NCI-H510A (cell line): ENCODE measurements around the gene CERK.

Source experiments
- DNase-seq: peaks from one replicate; lab custom pipeline; 2025; lab: John Stamatoyannopoulos, UW

CERK gene

DNA sequence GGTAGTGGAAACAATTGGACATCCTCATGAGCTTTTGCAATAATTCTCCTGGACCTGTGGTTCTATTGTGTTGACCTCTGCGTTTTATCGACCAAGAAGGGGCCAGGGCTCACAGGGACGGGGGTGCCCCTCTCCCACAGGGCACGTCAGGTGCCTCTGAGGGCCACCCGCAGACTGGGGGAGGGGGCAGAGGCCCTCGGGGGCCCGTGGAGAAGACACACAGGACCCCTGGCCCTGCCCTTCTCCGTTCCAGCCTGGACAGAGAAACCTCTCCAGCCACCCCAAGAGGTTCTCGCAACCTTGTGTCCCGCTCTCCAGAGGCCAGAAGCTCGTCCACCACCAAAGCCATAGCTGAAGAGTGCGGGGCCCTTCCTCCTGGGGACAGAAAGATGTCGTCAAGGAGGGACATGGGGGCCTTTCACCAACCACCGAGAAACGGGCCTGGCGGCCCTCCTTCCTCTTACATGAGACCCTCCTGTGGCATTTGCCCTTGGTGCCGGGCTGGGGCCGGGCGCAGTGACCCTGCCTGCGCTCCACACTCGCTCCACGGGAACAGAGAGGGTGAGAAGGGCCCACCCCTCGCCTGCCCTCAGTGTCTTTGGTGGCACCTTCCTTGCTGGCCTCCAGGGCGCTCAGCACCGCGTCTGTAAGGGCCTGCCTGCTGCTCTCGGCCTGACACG lies 60.6 kb downstream of the CERK start:
- DNase-seq = no peak

DNA sequence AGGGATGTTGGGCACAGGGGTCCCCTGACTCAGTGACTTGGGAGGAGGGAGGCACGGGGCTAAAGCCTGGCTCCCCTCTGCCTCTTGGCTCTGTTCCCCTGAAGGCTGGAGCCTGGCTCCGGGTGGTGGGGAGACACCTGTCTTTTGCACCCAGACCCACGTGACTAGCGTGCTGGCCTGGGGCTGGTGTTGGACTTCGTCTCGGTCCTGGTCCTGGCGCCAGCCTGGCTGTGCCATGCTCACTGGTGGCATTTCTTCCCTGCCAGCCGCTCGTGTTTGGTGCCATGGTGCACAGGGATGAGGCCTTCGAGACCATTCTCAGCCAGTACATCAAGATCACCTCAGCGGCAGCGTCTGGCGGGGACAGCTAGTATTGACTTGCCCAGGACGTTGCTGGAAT lies 61.2 kb downstream of the CERK start:
- no peak for DNase-seq

DNA sequence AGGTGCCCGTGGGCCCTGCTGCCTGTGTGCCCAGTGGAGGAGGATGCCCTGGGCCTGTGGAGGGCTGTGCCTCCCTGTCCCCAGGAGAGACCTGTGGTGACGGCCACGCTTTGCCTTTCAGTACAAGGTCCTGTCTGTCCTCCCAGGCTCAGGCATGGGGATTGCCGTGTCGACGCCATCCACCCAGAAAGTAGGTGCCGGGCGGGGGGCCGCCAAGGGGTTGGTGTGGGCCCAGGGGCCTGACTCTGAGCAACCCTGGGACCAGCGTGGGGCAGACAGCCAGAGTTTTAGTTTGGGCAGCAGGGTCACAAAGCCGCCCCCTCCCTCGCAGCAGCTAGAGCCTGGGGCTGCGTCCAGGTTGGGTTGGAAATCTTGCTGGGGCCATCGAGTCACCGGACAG lies 61.6 kb downstream of the CERK start:
- DNase-seq = no peak

DNA sequence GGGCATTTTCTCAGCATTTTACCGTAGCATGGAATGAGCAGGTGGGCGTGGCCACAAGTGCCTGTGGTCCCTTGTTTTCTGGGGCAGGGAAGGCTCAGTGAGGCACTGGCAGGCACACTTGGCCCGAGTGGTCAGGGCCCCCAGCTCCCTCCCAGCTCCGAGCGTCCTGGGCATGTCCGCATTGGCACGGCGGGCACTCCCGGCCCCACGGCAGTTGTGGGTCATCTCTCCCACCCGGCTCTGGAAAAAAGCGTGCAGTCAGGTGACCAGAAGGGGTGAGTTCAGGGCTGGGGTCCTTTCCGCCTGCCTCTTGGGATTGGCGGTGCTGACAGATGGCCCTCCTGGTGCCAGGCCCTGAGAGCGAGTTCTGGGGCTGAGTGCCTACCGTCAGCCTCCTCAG lies 62.1 kb downstream of the CERK start:
- DNase-seq = no peak

- no peak for DNase-seq
Observed at GRCh38 chr22:46675479-46675878, 62.6 kb downstream of the CERK start.

DNA sequence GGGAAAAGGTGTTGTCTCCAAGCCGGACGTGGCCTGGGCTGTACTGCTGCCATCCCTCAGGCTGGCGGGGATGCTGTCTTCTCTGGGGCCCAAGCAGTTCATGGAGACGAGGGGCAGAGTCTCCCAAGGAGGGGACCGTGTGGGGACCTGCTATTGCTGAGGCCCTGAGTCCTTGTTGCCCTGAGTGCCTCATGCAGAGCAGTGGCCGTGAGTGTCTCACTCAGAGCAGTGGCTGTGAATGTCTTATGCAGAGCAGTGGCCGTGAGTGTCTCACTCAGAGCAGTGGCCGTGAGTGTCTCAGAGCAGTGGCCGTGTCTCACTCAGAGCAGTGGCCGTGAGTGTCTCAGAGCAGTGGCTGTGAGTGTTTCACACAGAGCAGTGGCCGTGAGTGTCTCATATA lies 63.1 kb downstream of the CERK start:
- DNase-seq = no peak

DNA sequence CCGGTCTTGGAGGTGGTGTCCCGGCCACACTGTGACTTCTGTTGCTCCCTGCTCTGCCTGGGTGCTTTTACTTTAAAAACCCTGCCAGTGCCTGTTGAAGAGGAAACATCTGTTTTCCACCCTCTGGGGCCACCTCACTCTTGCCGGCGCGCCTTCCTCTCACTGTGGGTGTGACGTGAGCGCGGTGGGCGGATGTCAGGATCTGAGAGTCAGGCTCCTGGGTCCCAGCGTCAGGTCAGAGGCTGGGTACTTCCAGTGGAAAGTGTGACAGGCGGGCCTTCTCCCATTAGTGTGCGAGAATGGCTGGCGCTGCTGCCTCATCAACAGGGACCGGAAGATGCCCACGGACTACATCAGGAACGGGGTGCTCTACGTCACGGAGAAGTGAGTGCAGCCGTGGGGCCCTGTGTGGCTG lies 63.7 kb downstream of the CERK start:
- DNase-seq = no peak

GRCh38 chr22:46673662-46674236 lies 64.3 kb downstream of the CERK start:
- DNase-seq = no peak

DNA sequence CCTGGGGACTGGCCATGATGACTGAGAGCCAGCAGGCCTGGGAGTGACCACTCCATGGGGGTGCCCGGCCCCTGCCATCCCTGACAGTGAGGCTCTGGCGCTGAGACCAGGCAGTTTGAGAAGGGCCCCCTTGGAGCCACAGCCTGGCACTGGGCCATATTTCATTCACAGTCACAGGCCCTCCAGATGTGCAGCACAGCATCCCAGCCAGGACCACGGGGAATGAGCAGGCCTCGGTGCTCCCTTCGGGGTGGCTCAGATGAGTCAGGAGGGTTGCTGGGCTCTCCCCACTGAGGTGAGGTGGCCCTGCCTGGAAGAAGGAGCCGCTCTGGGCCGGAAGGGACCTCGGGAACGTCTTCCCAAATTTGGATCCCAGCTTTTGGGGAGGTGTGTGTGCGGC lies 64.8 kb downstream of the CERK start:
- DNase-seq = no peak

- DNase-seq = no peak
Observed at GRCh38 chr22:46672731-46673130, 65.3 kb downstream of the CERK start.

GRCh38 chr22:46671824-46672432 lies 66.1 kb downstream of the CERK start:
- DNase-seq = no peak

- DNase-seq = no peak
Observed at GRCh38 chr22:46669201-46669600, 68.9 kb downstream of the CERK start.

DNA sequence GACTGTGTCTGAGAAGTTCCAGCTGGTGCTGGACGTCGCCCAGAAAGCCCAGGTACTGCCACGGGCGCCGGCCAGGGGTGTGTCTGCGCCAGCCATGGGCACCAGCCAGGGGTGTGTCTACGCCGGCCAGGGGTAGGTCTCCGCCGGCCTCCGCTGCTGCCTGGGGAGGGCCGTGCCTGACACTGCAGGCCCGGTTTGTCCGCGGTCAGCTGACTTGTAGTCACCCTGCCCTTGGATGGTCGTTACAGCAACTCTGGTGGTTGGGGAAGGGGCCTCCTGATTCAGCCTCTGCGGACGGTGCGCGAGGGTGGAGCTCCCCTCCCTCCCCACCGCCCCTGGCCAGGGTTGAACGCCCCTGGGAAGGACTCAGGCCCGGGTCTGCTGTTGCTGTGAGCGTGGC lies 69.9 kb downstream of the CERK start:
- DNase-seq = no peak

- no peak for DNase-seq
Observed at GRCh38 chr22:46667245-46667623, 70.8 kb downstream of the CERK start.

- DNase-seq = no peak
Observed at GRCh38 chr22:46666577-46667244, 71.3 kb downstream of the CERK start.

- DNase-seq = no peak
Observed at GRCh38 chr22:46665751-46666280, 72.2 kb downstream of the CERK start.

- DNase-seq = no peak
Observed at GRCh38 chr22:46665151-46665695, 72.8 kb downstream of the CERK start.

- no peak for DNase-seq
Observed at GRCh38 chr22:46664301-46664855, 73.7 kb downstream of the CERK start.

DNA sequence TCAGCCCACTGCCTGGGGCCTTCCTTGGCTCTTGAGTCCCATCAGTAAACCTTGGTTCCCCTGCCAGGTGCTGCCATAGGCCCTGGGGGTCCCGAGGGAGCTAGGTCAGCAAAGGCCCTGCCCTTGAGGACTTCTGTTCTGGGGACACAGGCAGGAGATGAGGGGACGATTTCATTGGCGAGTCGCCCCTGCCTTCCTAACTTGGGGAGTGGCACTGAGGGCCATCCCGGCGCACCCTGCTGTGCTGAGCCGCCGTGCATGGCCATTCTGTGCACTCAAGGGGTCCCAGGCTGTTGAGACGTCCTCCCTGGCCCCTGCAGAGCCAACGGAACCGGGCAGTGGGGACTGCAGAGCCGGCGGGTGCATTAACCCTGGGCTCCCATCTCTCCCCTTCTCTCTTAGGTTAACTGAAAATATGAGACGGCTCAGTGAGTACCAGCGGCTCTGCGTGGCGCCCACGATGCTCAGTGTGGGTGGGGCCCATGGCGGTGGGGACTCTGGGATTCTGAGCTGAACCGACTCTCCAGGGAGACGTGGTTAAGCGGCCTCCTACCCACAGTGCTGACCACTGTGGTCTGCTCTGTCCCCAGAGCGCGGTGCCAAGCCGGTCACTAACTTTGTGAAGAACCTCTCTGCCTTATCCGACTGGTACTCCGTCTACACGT lies 74.5 kb downstream of the CERK start:
- DNase-seq = no peak

GRCh38 chr22:46663001-46663400 lies 75.1 kb downstream of the CERK start:
- DNase-seq = no peak

DNA sequence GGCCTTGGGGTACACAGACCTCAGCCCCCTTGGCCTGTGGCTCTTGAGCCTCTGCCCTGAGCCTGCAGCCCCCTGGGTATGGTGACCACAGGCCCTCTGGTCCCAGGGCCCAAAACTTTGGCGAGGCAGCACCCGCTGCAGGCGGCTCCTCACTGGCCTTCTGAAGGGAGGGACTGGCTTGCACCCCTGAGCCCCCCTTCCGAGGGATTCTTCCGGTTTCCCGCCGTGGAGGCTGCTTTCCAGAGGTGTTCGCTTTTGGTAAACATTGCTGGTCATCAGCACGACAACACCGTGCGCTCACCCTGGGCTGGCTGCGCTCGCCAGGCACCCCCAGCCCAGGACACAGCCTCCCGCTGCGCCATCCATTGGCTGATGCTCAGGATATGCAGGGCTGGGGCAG lies 75.8 kb downstream of the CERK start:
- no peak for DNase-seq
